GM20431 (cell line): ENCODE results near the gene ZBTB4.

Source experiments
- in situ Hi-C: fragments of 300-500 bp; cut with MseI, MboI; formaldehyde crosslinking; loops from one replicate; pipeline ENCODE4 v1.15.0; 2020; ENCODE audit warnings: low sequenced_read_pairs; ENCODE audit not compliant: unreplicated experiment

Gene ZBTB4

DNA sequence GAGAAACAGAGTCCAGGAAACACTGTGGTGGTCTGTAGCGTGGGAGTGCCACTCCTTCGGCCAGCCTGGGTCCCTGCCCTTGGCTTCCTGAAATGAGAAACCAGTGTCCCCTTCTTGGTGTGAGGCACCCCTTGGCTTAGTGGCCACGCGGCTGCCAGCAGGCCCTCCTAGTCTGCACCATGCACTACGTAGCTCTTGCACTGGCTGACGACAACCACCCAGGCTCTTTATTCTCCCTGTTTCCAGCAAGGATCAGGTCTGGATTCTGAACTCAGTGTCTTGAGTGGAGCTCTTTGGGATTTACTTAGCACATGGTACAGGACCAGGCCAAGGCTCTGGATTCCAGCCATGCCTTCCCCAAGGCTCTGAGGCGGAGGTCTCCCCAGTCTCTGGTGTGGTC, 51.9 kb downstream of the ZBTB4 start:
- in situ Hi-C loops, result no loop called here

- in situ Hi-C loops, result no loop called here
These were observed 52.4 kb downstream of the ZBTB4 start for GRCh38 chr17:7426896-7427489.

GRCh38 chr17:7426203-7426863, 53.1 kb downstream of the ZBTB4 start:
- in situ Hi-C loops, result no loop called here

DNA sequence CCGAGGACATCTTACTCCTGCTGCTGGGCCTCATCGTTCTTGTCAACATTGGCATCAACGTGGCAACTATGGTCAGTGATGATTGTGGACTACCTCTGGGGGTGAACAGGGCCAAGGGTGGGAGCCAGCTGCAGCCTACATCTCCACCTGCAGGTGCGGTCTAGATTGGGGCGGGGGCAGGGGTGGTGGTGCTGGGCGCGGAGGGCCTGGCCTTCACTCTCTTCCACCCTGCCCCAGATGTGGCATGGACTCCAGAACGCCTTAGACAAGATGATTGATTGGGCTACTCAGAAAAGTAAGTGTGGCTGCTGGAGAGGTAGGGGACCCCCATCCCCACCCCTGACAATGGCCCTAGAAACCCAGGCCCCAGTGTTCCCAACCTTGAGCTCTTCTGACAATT, 53.7 kb downstream of the ZBTB4 start:
- in situ Hi-C loops, result no loop called here

- in situ Hi-C loops, result no loop called here
These were observed 54.1 kb downstream of the ZBTB4 start, which contains the start of gene SPEM2 for GRCh38 chr17:7425316-7425715. Gene SPEM2, plus strand, starts transcription at chr17:7425616. Its CDS starts 73 bp downstream, at chr17:7425689.

GRCh38 chr17:7423679-7424078, 55.8 kb downstream of the ZBTB4 start:
- in situ Hi-C loops, result no loop called here

DNA sequence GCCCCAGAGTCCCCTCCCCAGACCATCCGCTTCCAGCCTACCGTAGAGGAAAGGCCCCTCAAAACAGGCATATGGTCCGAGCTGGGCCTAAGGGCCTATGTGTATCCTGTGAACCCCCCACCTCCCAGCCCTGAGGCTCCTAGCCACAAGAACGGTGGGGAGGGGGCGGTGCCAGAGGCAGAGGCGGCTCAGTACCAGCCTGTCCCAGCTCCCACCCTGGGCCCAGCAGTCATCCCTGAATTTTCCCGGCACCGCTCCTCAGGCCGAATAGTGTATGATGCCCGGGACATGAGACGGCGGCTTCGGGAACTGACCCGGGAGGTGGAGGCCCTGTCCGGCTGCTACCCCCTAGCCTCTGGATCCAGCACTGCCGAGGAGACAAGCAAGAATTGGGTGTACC, 58.2 kb downstream of the ZBTB4 start:
- in situ Hi-C loops, result no loop called here

- in situ Hi-C loops, result no loop called here
These were observed 59.4 kb downstream of the ZBTB4 start, which contains the start of gene SPEM1 for GRCh38 chr17:7419819-7420610. Gene SPEM1, plus strand, starts transcription at chr17:7420324. Its CDS starts 61 bp downstream, at chr17:7420385.

DNA sequence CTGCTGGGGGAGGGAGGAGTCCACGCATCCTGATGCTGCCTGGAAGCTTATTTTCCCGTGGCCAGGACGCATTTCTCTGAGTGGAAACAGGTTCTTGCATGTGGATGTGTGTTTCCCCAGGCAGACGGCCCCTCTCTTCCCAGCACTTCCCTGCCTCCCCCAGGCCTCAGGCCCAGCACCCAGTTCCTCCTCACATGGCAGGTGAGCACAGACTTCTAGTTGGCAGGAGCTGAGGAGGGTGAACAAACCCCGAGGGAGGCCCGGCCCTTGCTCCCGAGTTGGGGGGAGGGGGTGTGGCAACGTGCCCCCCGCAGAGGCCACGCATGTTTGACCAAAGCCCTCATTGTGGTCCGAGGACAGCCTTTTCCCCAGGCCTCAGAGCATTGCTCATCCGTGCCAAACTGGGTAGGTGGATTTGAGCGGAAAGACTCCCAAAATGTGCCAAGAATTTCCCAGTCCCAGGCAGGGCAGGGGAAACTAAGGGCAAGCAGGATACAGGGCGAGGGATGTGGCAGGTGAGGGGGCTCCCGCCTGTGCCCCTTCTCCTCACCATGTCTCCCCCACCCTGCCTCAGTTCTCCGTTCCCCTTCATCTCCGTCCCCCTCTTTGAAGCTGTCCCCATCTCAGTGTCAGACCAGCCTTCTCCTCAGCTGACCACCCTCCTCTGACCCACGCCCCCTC, 60.8 kb downstream of the ZBTB4 start:
- in situ Hi-C loops, result no loop called here

DNA sequence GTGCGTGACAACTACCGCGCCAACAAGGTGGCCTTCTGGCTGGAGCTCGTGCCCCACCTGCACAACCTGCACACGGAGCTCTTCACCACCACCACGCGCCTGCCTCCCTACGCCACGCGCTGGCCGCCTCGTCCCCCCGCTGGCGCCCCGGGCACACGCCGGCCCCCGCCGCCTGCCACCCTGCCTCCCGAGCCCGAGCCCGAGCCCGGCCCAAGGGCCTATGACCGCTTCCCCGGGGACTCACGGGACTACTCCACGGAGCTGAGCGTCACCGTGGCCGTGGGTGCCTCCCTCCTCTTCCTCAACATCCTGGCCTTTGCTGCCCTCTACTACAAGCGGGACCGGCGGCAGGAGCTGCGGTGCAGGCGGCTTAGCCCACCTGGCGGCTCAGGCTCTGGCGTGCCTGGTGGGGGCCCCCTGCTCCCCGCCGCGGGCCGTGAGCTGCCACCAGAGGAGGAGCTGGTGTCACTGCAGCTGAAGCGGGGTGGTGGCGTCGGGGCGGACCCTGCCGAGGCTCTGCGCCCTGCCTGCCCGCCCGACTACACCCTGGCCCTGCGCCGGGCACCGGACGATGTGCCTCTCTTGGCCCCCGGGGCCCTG, 62.3 kb downstream of the ZBTB4 start:
- in situ Hi-C loops, result no loop called here

GRCh38 chr17:7416323-7416722, 63.1 kb downstream of the ZBTB4 start:
- in situ Hi-C loops, result no loop called here

- in situ Hi-C loops, result no loop called here
These were observed 63.6 kb downstream of the ZBTB4 start for GRCh38 chr17:7415784-7416183.

DNA sequence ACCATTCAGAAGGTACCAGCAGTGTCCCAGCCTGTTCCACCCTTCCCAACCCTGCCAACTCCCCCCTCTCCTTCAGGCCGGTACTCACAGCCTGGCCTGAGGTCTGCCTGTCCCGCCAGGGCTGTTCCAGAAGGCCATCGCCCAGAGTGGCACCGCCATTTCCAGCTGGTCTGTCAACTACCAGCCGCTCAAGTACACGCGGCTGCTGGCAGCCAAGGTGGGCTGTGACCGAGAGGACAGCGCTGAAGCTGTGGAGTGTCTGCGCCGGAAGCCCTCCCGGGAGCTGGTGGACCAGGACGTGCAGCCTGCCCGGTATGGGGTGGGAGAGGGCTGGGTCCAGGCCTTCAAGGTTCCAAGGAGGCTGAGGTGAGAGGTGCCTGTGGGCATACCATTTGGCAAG, 64.6 kb downstream of the ZBTB4 start:
- in situ Hi-C loops, result no loop called here

DNA sequence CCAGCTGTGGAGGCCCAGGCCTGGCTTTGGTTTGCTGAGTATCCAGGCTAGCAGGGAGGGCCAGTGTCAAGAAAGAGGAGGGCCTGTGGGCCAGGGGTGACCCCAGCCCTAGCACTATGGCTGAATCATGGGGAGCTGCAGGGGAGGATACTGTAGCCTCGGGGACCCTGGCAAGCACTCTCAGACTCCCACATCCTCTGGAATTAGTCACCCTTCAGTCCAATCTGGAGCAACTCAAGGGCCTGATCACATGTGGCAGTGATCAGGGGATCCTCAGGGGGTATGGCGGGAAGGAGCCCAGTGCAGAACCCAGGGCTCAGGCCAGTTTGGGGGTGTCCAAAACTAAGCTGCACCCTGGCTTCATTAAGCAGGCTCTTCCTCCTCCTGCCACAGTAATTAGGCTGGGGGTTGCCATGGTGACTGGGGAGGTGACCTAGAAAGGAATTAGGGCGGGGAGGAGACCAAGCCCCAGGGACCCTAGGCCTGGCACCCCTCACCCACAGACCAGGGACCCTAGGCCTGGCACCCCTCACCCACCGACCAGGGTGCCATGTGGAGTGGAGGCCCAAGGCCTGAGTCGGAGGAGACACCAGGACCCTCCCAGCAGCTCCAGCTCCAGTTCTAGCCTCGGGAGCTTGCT, 66.0 kb downstream of the ZBTB4 start:
- in situ Hi-C loops, result no loop called here

GRCh38 chr17:7411427-7411750, 68.0 kb downstream of the ZBTB4 start:
- in situ Hi-C loops, result no loop called here

GRCh38 chr17:7410634-7411426, 68.6 kb downstream of the ZBTB4 start:
- in situ Hi-C loops, result no loop called here

DNA sequence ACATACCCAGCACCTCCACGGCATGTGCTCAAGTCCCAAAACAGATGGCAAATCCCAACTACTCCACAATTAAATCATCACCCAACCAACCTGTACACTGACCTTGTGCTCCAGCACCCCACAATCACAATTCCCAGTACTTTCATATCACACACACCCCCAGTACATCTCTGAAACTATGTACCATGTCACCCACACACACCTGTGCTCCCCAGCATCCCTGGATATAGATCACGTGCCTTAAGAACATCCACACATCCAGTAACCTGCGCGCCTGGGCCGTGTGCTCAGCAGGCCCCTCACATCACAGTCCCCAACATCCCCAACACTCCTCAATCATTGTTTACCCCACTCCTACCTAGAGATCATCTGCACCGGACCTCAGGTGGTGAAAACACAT, 69.7 kb downstream of the ZBTB4 start:
- in situ Hi-C loops, result no loop called here
